ENCODE measurements around the gene LSAMP. TPM values are rescaled to one million over a fixed set of nuclear protein-coding genes. Genes with fewer than 3 reads are reported as not detected.

Gene LSAMP
- total RNA-seq, 1 donor from 2014 or later, result 3.9 TPM

DNA sequence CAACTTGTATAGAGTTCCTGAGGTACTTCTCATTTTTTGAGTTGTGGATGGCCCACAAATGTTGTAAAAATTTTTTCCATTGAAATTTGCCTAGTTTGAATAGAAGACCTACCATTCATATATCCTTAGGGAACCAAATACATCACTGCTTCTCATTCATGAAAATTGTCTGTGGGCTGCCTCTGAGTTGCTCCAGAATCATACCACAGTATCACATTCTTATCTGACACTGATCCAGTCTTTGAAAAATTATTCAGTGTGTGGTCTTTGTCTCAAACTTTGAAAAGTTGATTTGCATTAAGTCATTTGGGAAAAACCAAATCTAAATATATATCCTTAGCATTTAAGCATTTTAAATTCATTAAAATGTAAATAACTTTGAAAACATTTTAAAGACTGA, 321.1 kb downstream of the LSAMP start:
- Histone ChIP-seq H3K4me1 (no peaks in the 10 kb centered on the region), H3K36me3 (no peaks in the 10 kb centered on the region), H3K4me3 (no peak overlapping the region), H3K9me3 (no peaks in the 10 kb centered on the region), H3K27me3 (no peaks in the 10 kb centered on the region), H3K27ac (no peak overlapping the region)
- no peak for DNase-seq (ENCODE audit: extremely low spot score in 2 of 2)
- intact Hi-C loops (cut with DNase I), result no loop called here
- no peak for TF ChIP-seq POLR2A (IDR thresholded peaks at IDR 0.05)
- TF ChIP-seq POLR2AphosphoS5 (IDR thresholded peaks at IDR 0.05; ENCODE audit: insufficient read depth in 1 of 2, low read depth in 1 of 2), result no peak
- TF ChIP-seq, protein P1, sequence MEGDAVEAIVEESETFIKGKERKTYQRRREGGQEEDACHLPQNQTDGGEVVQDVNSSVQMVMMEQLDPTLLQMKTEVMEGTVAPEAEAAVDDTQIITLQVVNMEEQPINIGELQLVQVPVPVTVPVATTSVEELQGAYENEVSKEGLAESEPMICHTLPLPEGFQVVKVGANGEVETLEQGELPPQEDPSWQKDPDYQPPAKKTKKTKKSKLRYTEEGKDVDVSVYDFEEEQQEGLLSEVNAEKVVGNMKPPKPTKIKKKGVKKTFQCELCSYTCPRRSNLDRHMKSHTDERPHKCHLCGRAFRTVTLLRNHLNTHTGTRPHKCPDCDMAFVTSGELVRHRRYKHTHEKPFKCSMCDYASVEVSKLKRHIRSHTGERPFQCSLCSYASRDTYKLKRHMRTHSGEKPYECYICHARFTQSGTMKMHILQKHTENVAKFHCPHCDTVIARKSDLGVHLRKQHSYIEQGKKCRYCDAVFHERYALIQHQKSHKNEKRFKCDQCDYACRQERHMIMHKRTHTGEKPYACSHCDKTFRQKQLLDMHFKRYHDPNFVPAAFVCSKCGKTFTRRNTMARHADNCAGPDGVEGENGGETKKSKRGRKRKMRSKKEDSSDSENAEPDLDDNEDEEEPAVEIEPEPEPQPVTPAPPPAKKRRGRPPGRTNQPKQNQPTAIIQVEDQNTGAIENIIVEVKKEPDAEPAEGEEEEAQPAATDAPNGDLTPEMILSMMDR (IDR thresholded peaks at IDR 0.05), result no peak

- Histone ChIP-seq H3K27me3 (no peaks in the 10 kb centered on the region), H3K9me3 (no peaks in the 10 kb centered on the region), H3K4me3 (no peak overlapping the region), H3K27ac (no peak overlapping the region), H3K4me1 (no peaks in the 10 kb centered on the region), H3K36me3 (no peaks in the 10 kb centered on the region)
- intact Hi-C loops (cut with DNase I), result no loop called here
- DNase-seq (ENCODE audit: extremely low spot score in 2 of 2), result no peak
- no peak for TF ChIP-seq POLR2A (IDR thresholded peaks at IDR 0.05)
These were observed 326.7 kb downstream of the LSAMP start for GRCh38 chr3:116118475-116119169.

- no peaks in the 10 kb centered on the region for H3K36me3 ChIP-seq
- no peak overlapping the region for H3K27ac ChIP-seq
- DNase-seq (ENCODE audit: extremely low spot score in 2 of 2), result no peak
- no peaks in the 10 kb centered on the region for H3K27me3 ChIP-seq
- H3K4me3 ChIP-seq, result no peak overlapping the region
- TF ChIP-seq POLR2AphosphoS5 (IDR thresholded peaks at IDR 0.05; ENCODE audit: insufficient read depth in 1 of 2, low read depth in 1 of 2) (no peak), POLR2A (IDR thresholded peaks at IDR 0.05) (no peak)
- TF ChIP-seq, protein P1 (IDR thresholded peaks at IDR 0.05), result no peak
- intact Hi-C loops (cut with DNase I), result no loop called here
- no peaks in the 10 kb centered on the region for H3K9me3 ChIP-seq
- H3K4me1 ChIP-seq, result no peaks in the 10 kb centered on the region
These were observed 330.7 kb downstream of the LSAMP start for GRCh38 chr3:116114586-116114985.

DNA sequence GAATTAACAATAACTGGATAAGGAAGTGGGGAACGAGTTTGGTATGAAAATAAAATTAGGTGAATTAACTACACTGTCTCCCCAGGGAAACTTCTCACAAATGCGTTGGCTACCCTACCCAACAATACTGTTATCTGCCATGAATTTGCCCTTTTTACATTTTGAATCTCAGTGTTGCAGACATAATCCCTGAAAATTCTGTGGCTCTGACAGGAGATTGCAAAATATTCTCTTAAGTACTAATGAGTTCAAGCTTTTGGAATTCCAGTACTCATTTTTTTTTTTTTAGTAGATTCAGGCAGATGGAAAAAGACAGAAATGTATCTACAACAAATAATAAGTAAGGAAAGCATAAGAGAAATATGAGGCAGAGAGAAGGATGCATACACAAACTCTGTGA, 332.6 kb downstream of the LSAMP start:
- intact Hi-C loops (cut with DNase I), result no loop called here
- H3K36me3 ChIP-seq, result no peaks in the 10 kb centered on the region
- H3K27me3 ChIP-seq, result no peaks in the 10 kb centered on the region
- no peaks in the 10 kb centered on the region for H3K4me1 ChIP-seq
- no peak for TF ChIP-seq POLR2A (IDR thresholded peaks at IDR 0.05)
- no peak for TF ChIP-seq POLR2AphosphoS5 (IDR thresholded peaks at IDR 0.05; ENCODE audit: insufficient read depth in 1 of 2, low read depth in 1 of 2)
- TF ChIP-seq, protein P1 (IDR thresholded peaks at IDR 0.05), result no peak
- no peak for DNase-seq (ENCODE audit: extremely low spot score in 2 of 2)
- H3K9me3 ChIP-seq, result no peaks in the 10 kb centered on the region
- H3K27ac ChIP-seq, result no peak overlapping the region
- H3K4me3 ChIP-seq, result no peak overlapping the region

DNA sequence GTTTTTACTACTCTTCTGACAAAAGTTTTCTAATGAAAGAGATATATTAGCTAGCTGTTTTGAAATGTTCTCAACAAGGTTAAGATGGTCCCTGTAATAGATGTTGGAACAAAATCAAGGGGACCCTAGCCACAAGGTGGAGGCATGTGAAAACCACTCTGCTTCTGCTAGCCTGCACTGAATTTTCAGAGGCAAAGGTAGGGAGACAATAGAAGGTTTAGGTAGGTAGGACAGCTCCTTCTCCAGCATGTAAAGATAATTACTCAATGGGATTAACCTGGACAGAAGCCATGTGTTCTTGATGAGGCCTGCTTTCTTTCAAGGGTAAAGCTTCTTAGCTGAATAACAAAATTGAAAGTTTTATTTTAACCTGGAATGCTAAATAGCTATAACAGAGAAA, 333.5 kb downstream of the LSAMP start:
- DNase-seq (ENCODE audit: extremely low spot score in 2 of 2), result no peak
- intact Hi-C loops (cut with DNase I), result no loop called here
- Histone ChIP-seq H3K27me3 (no peaks in the 10 kb centered on the region), H3K27ac (no peak overlapping the region), H3K4me3 (no peak overlapping the region), H3K9me3 (no peaks in the 10 kb centered on the region), H3K4me1 (no peaks in the 10 kb centered on the region), H3K36me3 (no peaks in the 10 kb centered on the region)
- TF ChIP-seq POLR2AphosphoS5 (IDR thresholded peaks at IDR 0.05; ENCODE audit: insufficient read depth in 1 of 2, low read depth in 1 of 2) (no peak), POLR2A (IDR thresholded peaks at IDR 0.05) (no peak)
- TF ChIP-seq, protein P1 (IDR thresholded peaks at IDR 0.05), result no peak
